ENCODE measurements around the gene C17orf113. TPM values are rescaled to one million over a fixed set of nuclear protein-coding genes. Genes with fewer than 3 reads are reported as not detected.
"Not testable (repeated sequence)": the region's sequence is repeated elsewhere in the genome, so short reads cannot be mapped to it uniquely, and the experiment has no call there.

C17orf113 gene
- total and polyA plus RNA-seq, 2 experiments from 2014 or later, result 0.29 to 2.1 TPM

DNA sequence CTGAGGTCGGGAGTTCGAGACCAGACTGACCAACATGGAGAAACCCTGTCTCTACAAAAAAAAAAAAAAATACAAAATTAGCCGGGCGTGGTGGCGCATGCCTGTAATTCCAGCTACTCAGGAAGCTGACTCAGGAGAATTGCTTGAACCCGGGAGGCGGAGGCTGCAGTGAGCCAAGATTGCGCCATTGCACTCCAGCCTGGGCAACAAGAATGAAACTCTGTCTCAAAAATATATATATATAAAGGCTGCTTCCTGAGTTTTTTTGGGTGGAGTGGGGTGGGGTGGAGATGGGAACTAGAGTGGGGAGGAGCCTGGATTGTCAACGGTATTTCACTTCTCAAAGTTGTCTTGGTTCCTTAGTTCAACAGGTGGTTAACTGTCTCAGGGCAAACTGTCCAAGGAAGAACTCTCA, 40.1 kb downstream of the C17orf113 start:
- H3K27me3 Mint-ChIP-seq (ENCODE audit: insufficient read depth, low read depth, poor library complexity); H3K4me3 Mint-ChIP-seq; H3K36me3 ChIP-seq (ENCODE audit: insufficient read depth); ATAC-seq; H3K4me3 ChIP-seq; H3K9me2 ChIP-seq (ENCODE audit: insufficient read depth); H3K27me3 ChIP-seq (ENCODE audit: insufficient read depth); H3K9me3 Mint-ChIP-seq; H2AFZ ChIP-seq; H3K4me2 ChIP-seq; H3F3A ChIP-seq (replicated peaks; ENCODE audit: low read depth); DNase-seq (ENCODE audit: low spot score); H4K20me1 ChIP-seq (replicated peaks; ENCODE audit: insufficient read depth): not testable (repeated sequence)
- Histone ChIP-seq H3K27ac (ENCODE audit: low read depth) (peak overlapping the region; percentile 67; the same call in 1 of the 2 replicates), H3K79me2 (replicated peaks; ENCODE audit: insufficient read depth) (peaks cover 97% of the 10 kb centered on the region), H3K4me1 (ENCODE audit: insufficient read depth) (peaks cover 32% of the 10 kb centered on the region)
- Mint-ChIP-seq H3K36me3 (ENCODE audit: low read depth) (peaks cover 28% of the 10 kb centered on the region; the same call in 2 of the 3 replicates), H3K4me1 (peaks cover 36% of the 10 kb centered on the region), H3K27ac (peak overlapping the region; percentile 80; the same call in 1 of the 2 replicates)

DNA sequence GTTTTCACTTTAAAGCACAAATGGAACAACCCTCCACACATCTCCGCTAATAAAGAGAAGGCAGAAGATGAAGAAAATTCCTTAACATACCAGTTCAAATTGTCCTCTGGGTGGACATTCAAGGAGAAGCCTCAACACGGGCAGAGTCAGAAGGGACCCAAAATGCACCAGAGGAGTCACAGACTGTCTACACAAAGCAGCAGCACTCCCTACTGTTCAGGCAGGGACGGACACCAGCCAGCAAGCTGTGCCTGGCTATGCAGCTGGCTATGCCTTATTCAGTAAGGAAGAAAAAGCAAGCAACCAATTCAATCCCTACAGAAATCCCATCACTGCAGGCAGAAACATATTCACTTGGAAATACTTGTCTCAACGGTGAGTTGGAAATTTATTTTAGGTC, 41.2 kb downstream of the C17orf113 start:
- H3K27me3 Mint-ChIP-seq (ENCODE audit: insufficient read depth, low read depth, poor library complexity), result no peaks in the 10 kb centered on the region
- no peak overlapping the region for H2AFZ ChIP-seq
- peaks cover 36% of the 10 kb centered on the region for H3K4me1 Mint-ChIP-seq
- no peaks in the 10 kb centered on the region for H3K36me3 ChIP-seq (ENCODE audit: insufficient read depth)
- no peak overlapping the region for H3K4me3 ChIP-seq
- peak overlapping the region; percentile 42; the same call in 1 of the 2 replicates for H3K27ac ChIP-seq (ENCODE audit: low read depth)
- no peak overlapping the region for H3K4me3 Mint-ChIP-seq
- no peaks in the 10 kb centered on the region for H3K9me2 ChIP-seq (ENCODE audit: insufficient read depth)
- TF ChIP-seq POLR2AphosphoS5 (IDR thresholded peaks at IDR 0.05; ENCODE audit: low read depth), result no peak
- TF ChIP-seq, protein P1, sequence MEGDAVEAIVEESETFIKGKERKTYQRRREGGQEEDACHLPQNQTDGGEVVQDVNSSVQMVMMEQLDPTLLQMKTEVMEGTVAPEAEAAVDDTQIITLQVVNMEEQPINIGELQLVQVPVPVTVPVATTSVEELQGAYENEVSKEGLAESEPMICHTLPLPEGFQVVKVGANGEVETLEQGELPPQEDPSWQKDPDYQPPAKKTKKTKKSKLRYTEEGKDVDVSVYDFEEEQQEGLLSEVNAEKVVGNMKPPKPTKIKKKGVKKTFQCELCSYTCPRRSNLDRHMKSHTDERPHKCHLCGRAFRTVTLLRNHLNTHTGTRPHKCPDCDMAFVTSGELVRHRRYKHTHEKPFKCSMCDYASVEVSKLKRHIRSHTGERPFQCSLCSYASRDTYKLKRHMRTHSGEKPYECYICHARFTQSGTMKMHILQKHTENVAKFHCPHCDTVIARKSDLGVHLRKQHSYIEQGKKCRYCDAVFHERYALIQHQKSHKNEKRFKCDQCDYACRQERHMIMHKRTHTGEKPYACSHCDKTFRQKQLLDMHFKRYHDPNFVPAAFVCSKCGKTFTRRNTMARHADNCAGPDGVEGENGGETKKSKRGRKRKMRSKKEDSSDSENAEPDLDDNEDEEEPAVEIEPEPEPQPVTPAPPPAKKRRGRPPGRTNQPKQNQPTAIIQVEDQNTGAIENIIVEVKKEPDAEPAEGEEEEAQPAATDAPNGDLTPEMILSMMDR (conservative IDR thresholded peaks at IDR 0.05; ENCODE audit: low read depth in 2 of 2), result peak; percentile 22 to 38; a peak in 3 of 4 replicates
- ATAC-seq (0 out of 3 replicates have a peak, but pooled peaks have one; percentile 6), DNase-seq (ENCODE audit: low spot score) (peak; percentile 32)
- no peak overlapping the region for H3K4me2 ChIP-seq
- no peaks in the 10 kb centered on the region for H3K9me3 Mint-ChIP-seq
- peaks cover 4% of the 10 kb centered on the region; the same call in 1 of the 2 replicates for H3F3A ChIP-seq (replicated peaks; ENCODE audit: low read depth)
- H3K27ac Mint-ChIP-seq, result no peak overlapping the region
- H3K79me2 ChIP-seq (replicated peaks; ENCODE audit: insufficient read depth), result peaks cover 97% of the 10 kb centered on the region
- no peaks in the 10 kb centered on the region for H3K27me3 ChIP-seq (ENCODE audit: insufficient read depth)
- peaks cover 23% of the 10 kb centered on the region; the same call in 2 of the 3 replicates for H3K36me3 Mint-ChIP-seq (ENCODE audit: low read depth)
- H3K4me1 ChIP-seq (ENCODE audit: insufficient read depth), result peaks cover 31% of the 10 kb centered on the region
- peaks cover 7% of the 10 kb centered on the region for H4K20me1 ChIP-seq (replicated peaks; ENCODE audit: insufficient read depth)

DNA sequence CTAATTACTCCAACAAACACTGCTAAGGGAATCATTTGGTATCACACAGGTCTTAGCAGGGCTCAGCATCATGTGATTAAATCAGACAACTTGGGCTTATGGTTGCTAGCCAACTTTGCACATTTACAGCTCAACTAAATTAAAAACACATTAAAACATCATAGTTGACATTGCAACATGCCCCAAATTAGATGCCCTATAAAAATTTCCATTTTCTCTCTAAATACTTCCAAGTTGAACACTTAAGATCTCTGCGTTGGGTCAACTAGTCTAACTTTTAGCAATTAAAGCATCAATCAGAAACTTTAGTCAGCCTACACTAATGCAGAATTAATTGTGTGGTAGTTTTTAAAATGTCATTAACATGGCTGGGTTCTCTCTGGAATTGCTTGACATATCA, 45.2 kb downstream of the C17orf113 start:
- Mint-ChIP-seq H3K4me3 (no peak overlapping the region), H3K9me3 (no peaks in the 10 kb centered on the region), H3K4me1 (peaks cover 5% of the 10 kb centered on the region; the same call in 2 of the 3 replicates), H3K27ac (peak overlapping the region; percentile 92; the same call in 1 of the 2 replicates), H3K36me3 (ENCODE audit: low read depth) (peaks cover 46% of the 10 kb centered on the region), H3K27me3 (ENCODE audit: insufficient read depth, low read depth, poor library complexity) (peaks cover 2% of the 10 kb centered on the region)
- Histone ChIP-seq H3K4me1 (ENCODE audit: insufficient read depth) (0 out of 2 replicates have a peak, but pooled peaks cover 3% of the 10 kb centered on the region), H4K20me1 (replicated peaks; ENCODE audit: insufficient read depth) (peaks cover 45% of the 10 kb centered on the region), H3K4me2 (no peak overlapping the region), H3K9me2 (ENCODE audit: insufficient read depth) (no peaks in the 10 kb centered on the region), H3K27ac (ENCODE audit: low read depth) (peak overlapping the region; percentile 81), H3K27me3 (ENCODE audit: insufficient read depth) (no peaks in the 10 kb centered on the region), H2AFZ (no peak overlapping the region), H3F3A (replicated peaks; ENCODE audit: low read depth) (0 out of 2 replicates have a peak, but pooled peaks cover 8% of the 10 kb centered on the region), H3K4me3 (no peak overlapping the region), H3K79me2 (replicated peaks; ENCODE audit: insufficient read depth) (peaks cover 98% of the 10 kb centered on the region), H3K36me3 (ENCODE audit: insufficient read depth) (peaks cover 16% of the 10 kb centered on the region)
- ATAC-seq, result no peak
- no peak for DNase-seq (ENCODE audit: low spot score)
- TF ChIP-seq, protein P1 (conservative IDR thresholded peaks at IDR 0.05; ENCODE audit: low read depth in 2 of 2), result no peak
- TF ChIP-seq STAT1 (IDR thresholded peaks at IDR 0.05; ENCODE audit: unreplicated experiment), result no peak
- no peak for TF ChIP-seq JUNB (IDR thresholded peaks at IDR 0.05; ENCODE audit: unreplicated experiment)
- no peak for TF ChIP-seq EZH2 (IDR thresholded peaks at IDR 0.05; ENCODE audit: low read depth, unreplicated experiment)
- TF ChIP-seq ZNF114 (CRISPR knock-in tag; IDR thresholded peaks at IDR 0.05), result no peak
- no peak for TF ChIP-seq EZH2phosphoT487 (IDR thresholded peaks at IDR 0.05; ENCODE audit: unreplicated experiment)
- no peak for TF ChIP-seq POLR2AphosphoS5 (IDR thresholded peaks at IDR 0.05; ENCODE audit: low read depth)
- no peak for TF ChIP-seq NANOG (IDR thresholded peaks at IDR 0.05; ENCODE audit: borderline replicate concordance)
- TF ChIP-seq, protein P2, sequence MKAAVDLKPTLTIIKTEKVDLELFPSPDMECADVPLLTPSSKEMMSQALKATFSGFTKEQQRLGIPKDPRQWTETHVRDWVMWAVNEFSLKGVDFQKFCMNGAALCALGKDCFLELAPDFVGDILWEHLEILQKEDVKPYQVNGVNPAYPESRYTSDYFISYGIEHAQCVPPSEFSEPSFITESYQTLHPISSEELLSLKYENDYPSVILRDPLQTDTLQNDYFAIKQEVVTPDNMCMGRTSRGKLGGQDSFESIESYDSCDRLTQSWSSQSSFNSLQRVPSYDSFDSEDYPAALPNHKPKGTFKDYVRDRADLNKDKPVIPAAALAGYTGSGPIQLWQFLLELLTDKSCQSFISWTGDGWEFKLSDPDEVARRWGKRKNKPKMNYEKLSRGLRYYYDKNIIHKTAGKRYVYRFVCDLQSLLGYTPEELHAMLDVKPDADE (IDR thresholded peaks at IDR 0.05), result no peak
